ENCODE results near the gene ZNF766. TPM values are rescaled to one million over a fixed set of nuclear protein-coding genes. Genes with fewer than 3 reads are reported as not detected.

Gene ZNF766
- polyA plus RNA-seq (2011; rRNA removed) (4.2 and 7.9 TPM in 2 replicates), polyA minus RNA-seq (2011; rRNA and poly(A)+ RNA removed) (5.4 and 6.2 TPM in 2 replicates)

GRCh38 chr19:52269338-52270261 lies at the start of gene ZNF766:
Gene ZNF766 (plus strand): TSS chr19:52269587. CDS start chr19:52269614, 27 bp downstream.
- ChIA-PET CTCF (no interaction called here), POLR2A (no interaction called here)
- no peaks in the 10 kb centered on the region for H3K27me3 ChIP-seq (ENCODE audit: control insufficient read depth, insufficient read depth, low read length)
- peak within 1 kb of the TSS; percentile 99 for H3K4me3 ChIP-seq (ENCODE audit: low read depth, low read length)
- peak; percentile 67 for DNase-seq (ENCODE audit: low read depth)
- H3K36me3 ChIP-seq (ENCODE audit: control insufficient read depth, insufficient read depth, low read length) = peaks cover 6% of the 10 kb centered on the region
- TF ChIP-seq, protein P1, sequence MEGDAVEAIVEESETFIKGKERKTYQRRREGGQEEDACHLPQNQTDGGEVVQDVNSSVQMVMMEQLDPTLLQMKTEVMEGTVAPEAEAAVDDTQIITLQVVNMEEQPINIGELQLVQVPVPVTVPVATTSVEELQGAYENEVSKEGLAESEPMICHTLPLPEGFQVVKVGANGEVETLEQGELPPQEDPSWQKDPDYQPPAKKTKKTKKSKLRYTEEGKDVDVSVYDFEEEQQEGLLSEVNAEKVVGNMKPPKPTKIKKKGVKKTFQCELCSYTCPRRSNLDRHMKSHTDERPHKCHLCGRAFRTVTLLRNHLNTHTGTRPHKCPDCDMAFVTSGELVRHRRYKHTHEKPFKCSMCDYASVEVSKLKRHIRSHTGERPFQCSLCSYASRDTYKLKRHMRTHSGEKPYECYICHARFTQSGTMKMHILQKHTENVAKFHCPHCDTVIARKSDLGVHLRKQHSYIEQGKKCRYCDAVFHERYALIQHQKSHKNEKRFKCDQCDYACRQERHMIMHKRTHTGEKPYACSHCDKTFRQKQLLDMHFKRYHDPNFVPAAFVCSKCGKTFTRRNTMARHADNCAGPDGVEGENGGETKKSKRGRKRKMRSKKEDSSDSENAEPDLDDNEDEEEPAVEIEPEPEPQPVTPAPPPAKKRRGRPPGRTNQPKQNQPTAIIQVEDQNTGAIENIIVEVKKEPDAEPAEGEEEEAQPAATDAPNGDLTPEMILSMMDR (IDR thresholded peaks at IDR 0.05; ENCODE audit: insufficient read depth, low read depth, low read length) = no peak

GRCh38 chr19:52219611-52220010 lies 49.8 kb upstream of the ZNF766 start:
- TF ChIP-seq, protein P1 (IDR thresholded peaks at IDR 0.05; ENCODE audit: insufficient read depth, low read depth, low read length) = no peak
- Histone ChIP-seq H3K4me3 (ENCODE audit: low read depth, low read length) (no peak overlapping the region), H3K27me3 (ENCODE audit: control insufficient read depth, insufficient read depth, low read length) (no peaks in the 10 kb centered on the region), H3K36me3 (ENCODE audit: control insufficient read depth, insufficient read depth, low read length) (peaks cover 53% of the 10 kb centered on the region)
- ChIA-PET CTCF (no interaction called here), POLR2A (no interaction called here)
- no peak for DNase-seq (ENCODE audit: low read depth)

DNA sequence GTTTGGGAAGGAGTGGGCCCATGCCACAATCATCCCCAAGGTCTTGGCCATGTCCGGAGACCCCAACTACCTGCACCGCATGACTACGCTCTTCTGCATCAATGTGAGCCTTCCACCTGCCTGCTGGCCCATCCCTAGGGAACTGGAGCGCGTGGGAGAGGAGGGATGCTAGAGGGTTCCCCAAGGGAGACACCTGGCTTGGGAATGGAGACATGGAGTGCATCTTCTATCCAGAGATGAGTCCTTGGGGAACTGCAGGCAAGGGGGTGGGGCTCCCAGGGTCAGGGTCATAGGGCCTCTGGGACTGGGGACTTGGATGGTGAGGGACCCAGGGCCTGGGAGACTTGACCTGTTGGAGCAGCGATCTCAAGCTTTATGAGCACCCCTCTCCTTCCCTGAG lies 48.4 kb upstream of the ZNF766 start:
- Histone ChIP-seq H3K27me3 (ENCODE audit: control insufficient read depth, insufficient read depth, low read length) (no peaks in the 10 kb centered on the region), H3K36me3 (ENCODE audit: control insufficient read depth, insufficient read depth, low read length) (peaks cover 53% of the 10 kb centered on the region), H3K4me3 (ENCODE audit: low read depth, low read length) (no peak overlapping the region)
- ChIA-PET POLR2A (no interaction called here), CTCF (no interaction called here)
- TF ChIP-seq, protein P1 (IDR thresholded peaks at IDR 0.05; ENCODE audit: insufficient read depth, low read depth, low read length) = no peak
- DNase-seq (ENCODE audit: low read depth) = no peak

DNA sequence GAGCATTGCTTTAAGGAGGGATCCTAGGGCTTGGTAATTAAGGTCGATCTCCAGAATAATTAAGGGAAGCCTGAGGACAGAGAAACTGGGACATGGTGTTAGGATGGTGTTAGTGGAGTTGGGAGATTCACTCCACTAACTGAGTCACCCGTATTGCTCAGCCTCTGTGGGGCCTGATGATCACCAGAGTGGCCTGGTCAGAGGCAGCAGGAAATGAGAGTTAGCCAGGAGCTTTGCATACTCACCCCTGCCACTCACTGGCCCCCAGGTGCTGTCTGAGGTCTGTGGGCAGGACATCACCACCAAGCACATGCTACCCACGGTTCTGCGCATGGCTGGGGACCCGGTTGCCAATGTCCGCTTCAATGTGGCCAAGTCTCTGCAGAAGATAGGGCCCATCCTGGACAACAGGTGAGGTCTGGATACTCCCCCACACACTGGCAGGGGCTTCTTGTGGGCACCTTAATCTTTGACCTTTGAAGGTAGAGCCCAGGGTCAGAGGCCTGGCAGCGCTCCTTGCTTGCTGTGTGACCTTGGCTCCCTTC lies 47.5 kb upstream of the ZNF766 start:
- Histone ChIP-seq H3K4me3 (ENCODE audit: low read depth, low read length) (no peak overlapping the region), H3K27me3 (ENCODE audit: control insufficient read depth, insufficient read depth, low read length) (no peaks in the 10 kb centered on the region), H3K36me3 (ENCODE audit: control insufficient read depth, insufficient read depth, low read length) (peaks cover 52% of the 10 kb centered on the region)
- no peak for DNase-seq (ENCODE audit: low read depth)
- POLR2A ChIA-PET = no interaction called here
- CTCF ChIA-PET = no interaction called here
- TF ChIP-seq, protein P1 (IDR thresholded peaks at IDR 0.05; ENCODE audit: insufficient read depth, low read depth, low read length) = no peak

- no peaks in the 10 kb centered on the region for H3K27me3 ChIP-seq (ENCODE audit: control insufficient read depth, insufficient read depth, low read length)
- no peak for DNase-seq (ENCODE audit: low read depth)
- ChIA-PET CTCF (no interaction called here), POLR2A (no interaction called here)
- H3K4me3 ChIP-seq (ENCODE audit: low read depth, low read length) = no peak overlapping the region
- TF ChIP-seq, protein P1 (IDR thresholded peaks at IDR 0.05; ENCODE audit: insufficient read depth, low read depth, low read length) = no peak
- H3K36me3 ChIP-seq (ENCODE audit: control insufficient read depth, insufficient read depth, low read length) = peaks cover 51% of the 10 kb centered on the region
Observed at GRCh38 chr19:52224211-52224610, 45.2 kb upstream of the ZNF766 start.

Measured in BJ (cell line).